Measurements from ENCODE around the gene UBE2Q2. TPM values are rescaled to one million over a fixed set of nuclear protein-coding genes. Genes with fewer than 3 reads are reported as not detected.

The UBE2Q2 gene
- polyA plus RNA-seq, 1 experiment, result 56.8 TPM

GRCh38 chr15:75872403-75872990 lies 29.2 kb downstream of the UBE2Q2 start:
- no peak for DNase-seq (ENCODE audit: low read depth, low spot score)
- POLR2A ChIA-PET, result no interaction called here

GRCh38 chr15:75884041-75884440 lies 40.8 kb downstream of the UBE2Q2 start:
- POLR2A ChIA-PET, result no interaction called here
- Histone ChIP-seq H3K27ac (ENCODE audit: low read depth, low read length) (no peak overlapping the region), H3K9me3 (ENCODE audit: control insufficient read depth, insufficient read depth, low read length) (no peaks in the 10 kb centered on the region), H3K27me3 (ENCODE audit: control insufficient read depth, insufficient read depth, low read length) (no peaks in the 10 kb centered on the region), H3K4me3 (ENCODE audit: low read depth, low read length) (no peak overlapping the region)
- no peak for TF ChIP-seq CTCF (IDR thresholded peaks at IDR 0.05; ENCODE audit: low read depth, low read length)
- CTCF ChIA-PET, result no interaction called here
- DNase-seq (ENCODE audit: low read depth, low spot score), result no peak

More at GRCh38 chr15:75872403-75872990, 29.2 kb downstream of the UBE2Q2 start:
- Histone ChIP-seq H3K4me3 (ENCODE audit: low read depth, low read length) (no peak overlapping the region), H3K27ac (ENCODE audit: low read depth, low read length) (no peak overlapping the region), H3K9me3 (ENCODE audit: control insufficient read depth, insufficient read depth, low read length) (no peaks in the 10 kb centered on the region), H3K27me3 (ENCODE audit: control insufficient read depth, insufficient read depth, low read length) (no peaks in the 10 kb centered on the region)
- CTCF ChIA-PET, result interaction anchor here (0.6 kb wide), 1 partner anchor 9 kb away, joined by 3 read pairs; no protein-coding TSS in a partner anchor
- TF ChIP-seq CTCF (IDR thresholded peaks at IDR 0.05; ENCODE audit: low read depth, low read length), result no peak

GRCh38 chr15:75887178-75887577 lies 43.9 kb downstream of the UBE2Q2 start:
- POLR2A ChIA-PET, result no interaction called here
- CTCF ChIA-PET, result interaction anchor here (0.5 kb wide), 1 partner anchor 9 kb away, joined by 3 read pairs; no protein-coding TSS in a partner anchor

GRCh38 chr15:75891895-75892294 lies 48.6 kb downstream of the UBE2Q2 start:
- ChIA-PET CTCF (no interaction called here), POLR2A (no interaction called here)
- H3K27ac ChIP-seq (ENCODE audit: low read depth, low read length), result peak overlapping the region; percentile 83
- no peaks in the 10 kb centered on the region for H3K9me3 ChIP-seq (ENCODE audit: control insufficient read depth, insufficient read depth, low read length)
- no peaks in the 10 kb centered on the region for H3K27me3 ChIP-seq (ENCODE audit: control insufficient read depth, insufficient read depth, low read length)
- peak; percentile 77 for DNase-seq (ENCODE audit: low read depth, low spot score)
- no peak for TF ChIP-seq CTCF (IDR thresholded peaks at IDR 0.05; ENCODE audit: low read depth, low read length)
- H3K4me3 ChIP-seq (ENCODE audit: low read depth, low read length), result no peak overlapping the region

More at GRCh38 chr15:75887178-75887577, 43.9 kb downstream of the UBE2Q2 start:
- DNase-seq (ENCODE audit: low read depth, low spot score), result no peak
- H3K27ac ChIP-seq (ENCODE audit: low read depth, low read length), result no peak overlapping the region
- TF ChIP-seq CTCF (IDR thresholded peaks at IDR 0.05; ENCODE audit: low read depth, low read length), result no peak
- H3K27me3 ChIP-seq (ENCODE audit: control insufficient read depth, insufficient read depth, low read length), result no peaks in the 10 kb centered on the region
- no peak overlapping the region for H3K4me3 ChIP-seq (ENCODE audit: low read depth, low read length)
- no peaks in the 10 kb centered on the region for H3K9me3 ChIP-seq (ENCODE audit: control insufficient read depth, insufficient read depth, low read length)

GRCh38 chr15:75895731-75896130 lies 52.5 kb downstream of the UBE2Q2 start:
- no peak overlapping the region for H3K27ac ChIP-seq (ENCODE audit: low read depth, low read length)
- TF ChIP-seq CTCF (IDR thresholded peaks at IDR 0.05; ENCODE audit: low read depth, low read length), result no peak
- POLR2A ChIA-PET, result no interaction called here
- no peaks in the 10 kb centered on the region for H3K9me3 ChIP-seq (ENCODE audit: control insufficient read depth, insufficient read depth, low read length)
- CTCF ChIA-PET, result no interaction called here
- no peak for DNase-seq (ENCODE audit: low read depth, low spot score)
- no peak overlapping the region for H3K4me3 ChIP-seq (ENCODE audit: low read depth, low read length)
- H3K27me3 ChIP-seq (ENCODE audit: control insufficient read depth, insufficient read depth, low read length), result no peaks in the 10 kb centered on the region

Measured in AG04450 (cell line).